ENCODE results near the gene POU1F1.

- no peak for TF ChIP-seq CTCF (conservative IDR thresholded peaks at IDR 0.05; ENCODE audit: low read depth, low read length)
- no peak for TF ChIP-seq EZH2 (IDR thresholded peaks at IDR 0.05; ENCODE audit: low read length, unreplicated experiment)
- no peak for TF ChIP-seq EZH2phosphoT487 (IDR thresholded peaks at IDR 0.05; ENCODE audit: borderline replicate concordance, low read length)
These were observed 26.4 kb downstream of the POU1F1 start for GRCh38 chr3:87250009-87250408.

Data from PC-3 (cell line).